Measurements from ENCODE around the gene FAM180A.

GRCh38 chr7:135792866-135793265, 44.3 kb upstream of the FAM180A start:
- TF ChIP-seq POLR2AphosphoS5 (IDR thresholded peaks at IDR 0.05; ENCODE audit: low read depth) (no peak), REST (IDR thresholded peaks at IDR 0.05; ENCODE audit: insufficient replicate concordance, low read depth) (no peak)

All from HL-60 (cell line).